GF-D8 (cell line): ENCODE results near the gene XYLT1.

Experiments used
- DNase-seq: peaks from one replicate; lab custom pipeline; 2025; lab: John Stamatoyannopoulos, UW

Gene XYLT1

DNA sequence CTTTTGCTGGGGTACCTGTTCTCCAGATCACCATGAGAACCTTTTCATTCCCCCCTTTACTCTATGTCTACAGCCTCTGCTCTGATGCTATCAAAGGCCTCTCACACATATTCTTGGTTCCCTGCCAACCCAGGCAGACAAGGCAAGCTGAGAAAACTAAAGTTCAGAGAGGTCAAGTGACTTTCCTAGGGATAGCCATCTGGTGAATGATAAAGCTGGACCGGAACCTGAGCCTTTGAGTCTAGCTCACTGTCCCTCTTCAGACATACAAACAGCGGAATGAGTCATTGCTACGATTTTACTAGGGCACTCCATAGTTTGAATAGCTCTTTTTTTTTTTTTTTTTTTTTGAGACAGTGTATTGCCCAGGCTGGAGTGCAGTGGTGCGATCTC, 73.3 kb downstream of the XYLT1 start:
- DNase-seq: no peak

DNA sequence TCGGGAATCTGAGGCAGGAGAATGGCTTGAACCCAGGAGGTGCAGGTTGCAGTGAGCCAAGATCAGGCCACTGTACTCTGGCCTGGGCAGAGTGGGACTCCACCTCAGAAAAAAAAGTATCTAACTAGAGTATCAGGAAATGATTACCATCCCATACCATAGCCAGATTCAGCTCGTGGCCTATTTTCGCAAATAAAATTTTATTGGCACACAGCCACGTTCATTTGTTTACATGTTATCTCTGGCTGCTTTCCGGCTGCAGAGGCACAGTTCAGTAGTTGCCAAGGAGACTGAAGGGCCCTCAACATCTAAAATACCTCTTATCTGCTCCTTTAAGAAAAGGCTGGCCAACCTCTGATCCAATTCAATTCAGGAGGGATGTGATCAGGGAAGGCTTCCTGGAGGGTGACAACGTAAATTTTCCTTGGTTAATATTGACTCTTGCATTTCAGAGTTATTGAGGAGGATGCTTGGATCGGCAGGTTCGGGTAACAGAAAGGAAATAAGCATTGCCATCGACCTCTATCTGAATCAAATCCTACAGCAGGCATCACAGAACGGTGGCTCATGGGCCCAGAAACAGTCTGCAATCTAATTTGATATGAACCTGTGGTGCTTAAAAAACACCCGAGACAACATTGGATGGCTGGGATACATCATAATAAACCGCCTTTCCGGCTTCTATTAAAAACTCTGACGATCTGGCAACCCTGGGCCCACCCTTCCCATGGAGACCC, 73.8 kb downstream of the XYLT1 start:
- DNase-seq: no peak

DNA sequence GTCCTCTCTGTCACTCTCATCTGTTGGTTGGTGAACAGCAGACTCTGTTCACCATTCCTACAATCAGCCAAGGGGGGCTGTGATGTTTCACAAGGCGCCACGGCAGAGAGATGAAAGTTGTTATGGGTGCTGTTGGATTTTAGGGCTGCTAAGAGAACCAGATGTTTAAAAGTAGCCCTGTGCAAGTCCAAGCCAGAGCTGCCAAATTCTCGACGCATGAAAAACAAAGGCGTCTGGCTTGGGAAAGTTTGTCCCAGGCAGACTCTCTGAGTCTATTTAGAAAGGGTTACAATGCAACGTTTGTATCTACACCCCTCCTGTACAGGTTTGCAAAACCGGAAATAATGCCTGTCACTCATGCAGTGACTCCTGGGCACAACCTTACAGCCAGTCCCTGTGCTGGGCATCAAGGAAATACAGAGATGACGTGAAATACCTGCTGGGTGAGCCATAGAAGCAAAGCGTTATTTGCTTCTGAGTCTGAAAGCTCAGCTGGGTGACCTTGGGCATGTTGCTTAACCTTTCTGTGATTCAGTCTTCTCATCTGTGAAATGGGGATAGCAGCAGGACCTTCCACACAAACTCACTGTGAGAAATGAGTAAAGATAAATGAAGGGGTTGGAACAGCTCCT, 74.8 kb downstream of the XYLT1 start:
- no peak for DNase-seq

DNA sequence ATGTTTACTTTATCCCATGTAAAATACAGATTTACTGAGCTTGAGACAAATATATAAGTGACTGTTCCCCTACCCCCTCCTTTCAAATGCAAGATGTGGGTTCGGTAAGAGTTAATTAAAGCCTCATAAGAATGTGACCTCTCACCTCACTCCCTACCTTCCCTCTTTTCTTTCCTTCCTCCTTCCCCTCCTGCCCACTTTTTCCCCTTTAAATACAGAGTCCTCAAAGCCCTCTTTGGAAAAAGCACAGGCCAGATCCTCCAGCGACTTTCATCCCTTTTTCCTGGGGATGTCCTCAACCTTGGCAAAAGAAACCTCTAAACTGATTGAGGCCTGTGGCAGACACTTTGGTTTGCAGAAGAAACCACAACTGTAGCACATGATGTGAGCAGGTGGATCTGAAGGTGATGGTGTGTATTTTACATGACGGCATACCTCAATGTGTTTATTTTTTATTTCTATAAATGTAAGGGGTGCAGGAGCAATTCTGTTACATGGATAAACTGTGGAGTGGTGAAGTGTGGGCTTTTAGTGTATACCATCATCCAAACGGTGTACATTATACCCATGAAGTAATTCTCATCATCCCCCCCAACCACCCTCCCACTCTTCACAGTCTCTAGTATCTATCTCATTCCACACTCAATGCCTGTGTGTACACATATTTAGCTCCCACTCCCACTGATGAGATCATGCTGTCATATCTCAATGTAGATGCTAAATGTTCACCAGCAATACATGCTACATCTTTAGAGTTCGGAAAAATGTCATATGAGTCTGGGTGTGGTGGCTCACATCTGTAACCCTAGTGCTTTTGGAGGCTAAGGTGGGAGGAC, 77.7 kb downstream of the XYLT1 start:
- DNase-seq: no peak

DNA sequence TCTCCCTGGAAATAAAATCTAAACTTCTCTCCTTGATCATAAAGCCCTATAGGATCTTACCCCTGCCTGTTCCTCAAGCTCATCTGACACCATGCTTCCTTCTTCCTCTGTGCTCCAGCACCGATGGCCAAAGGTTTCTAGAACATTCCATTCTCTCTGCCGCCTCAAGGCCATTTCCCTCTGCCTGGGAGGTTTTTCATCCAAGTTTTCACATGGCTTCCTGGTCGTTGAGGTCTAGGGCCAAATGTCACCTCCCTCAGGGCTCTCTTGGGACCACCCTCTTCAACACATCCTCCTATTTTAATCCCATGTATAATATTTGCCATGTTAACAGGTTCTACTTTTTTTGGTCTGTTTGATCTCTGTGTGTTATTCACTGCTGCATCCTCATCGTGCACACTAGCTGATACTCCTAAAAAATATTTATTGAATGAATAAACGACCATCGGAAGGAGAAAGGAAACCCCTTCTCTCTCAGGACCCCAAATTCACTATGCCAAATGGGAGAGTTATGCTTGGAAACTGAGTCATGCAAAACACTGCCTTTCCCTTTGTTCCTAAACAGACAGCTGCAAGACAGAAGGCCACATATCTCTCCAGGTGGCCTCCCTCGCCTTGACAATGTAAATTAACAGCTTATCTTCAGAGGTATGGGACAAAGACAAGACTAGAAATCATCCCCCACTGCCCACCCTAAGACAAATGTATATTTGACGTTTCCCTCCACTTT, 78.5 kb downstream of the XYLT1 start:
- DNase-seq: no peak

DNA sequence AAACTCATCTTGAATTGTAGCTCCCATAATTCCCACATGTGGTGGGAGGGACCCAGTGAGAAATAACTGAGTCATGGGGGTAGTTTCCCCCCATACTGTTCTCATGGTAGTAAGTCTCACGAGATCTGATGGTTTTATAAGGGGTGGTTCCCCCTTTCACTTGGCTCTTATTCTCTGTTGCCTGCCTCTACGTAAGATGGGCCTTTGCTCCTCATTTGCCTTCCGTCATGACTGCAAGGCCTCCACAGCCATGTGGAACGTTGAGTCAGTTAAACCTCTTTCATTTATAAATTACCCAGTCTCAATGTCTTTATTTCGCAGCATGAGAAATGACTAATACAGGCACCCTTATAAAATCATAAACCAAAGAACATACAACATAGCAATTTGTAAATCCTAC, 79.0 kb downstream of the XYLT1 start:
- no peak for DNase-seq

DNA sequence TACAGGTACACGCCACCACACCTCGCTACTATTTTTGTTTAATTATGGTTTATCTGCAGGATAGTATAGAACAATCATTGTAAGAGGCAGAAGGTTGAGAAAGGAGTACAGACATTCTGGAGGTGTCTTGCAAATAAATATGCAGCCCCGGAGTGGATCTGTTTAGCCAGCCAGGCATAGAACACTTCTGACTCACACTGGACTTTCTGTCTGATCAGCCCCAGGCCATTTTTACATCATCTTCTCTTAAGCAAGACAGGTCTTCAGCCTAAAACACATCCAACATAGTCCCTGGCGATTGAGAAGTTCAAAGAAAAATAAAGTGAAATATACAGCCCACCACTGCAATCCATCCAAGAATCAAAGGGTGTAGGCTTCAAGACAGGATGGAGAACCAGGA, 81.4 kb downstream of the XYLT1 start:
- DNase-seq: no peak

- no peak for DNase-seq
Measured at GRCh38 chr16:17387256-17387655, 83.5 kb downstream of the XYLT1 start.

DNA sequence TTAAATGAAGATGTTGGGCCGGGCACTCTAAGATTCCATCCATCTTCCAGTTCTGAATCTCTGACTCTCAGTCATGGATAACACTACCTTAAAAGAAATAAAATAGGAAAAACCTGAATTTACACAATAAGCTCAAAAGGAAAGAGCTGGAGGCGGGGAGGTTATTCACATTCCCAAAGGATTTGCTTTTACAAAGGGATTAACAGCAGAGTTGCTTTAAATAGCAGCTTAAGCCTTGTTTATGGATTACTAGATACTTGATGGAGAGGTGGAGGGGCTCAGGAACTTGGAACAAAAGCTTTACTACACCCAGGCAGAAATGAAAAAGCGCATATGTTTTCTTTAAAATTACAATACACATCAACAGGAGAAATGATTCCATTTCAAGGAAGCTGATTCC, 84.5 kb downstream of the XYLT1 start:
- no peak for DNase-seq

DNA sequence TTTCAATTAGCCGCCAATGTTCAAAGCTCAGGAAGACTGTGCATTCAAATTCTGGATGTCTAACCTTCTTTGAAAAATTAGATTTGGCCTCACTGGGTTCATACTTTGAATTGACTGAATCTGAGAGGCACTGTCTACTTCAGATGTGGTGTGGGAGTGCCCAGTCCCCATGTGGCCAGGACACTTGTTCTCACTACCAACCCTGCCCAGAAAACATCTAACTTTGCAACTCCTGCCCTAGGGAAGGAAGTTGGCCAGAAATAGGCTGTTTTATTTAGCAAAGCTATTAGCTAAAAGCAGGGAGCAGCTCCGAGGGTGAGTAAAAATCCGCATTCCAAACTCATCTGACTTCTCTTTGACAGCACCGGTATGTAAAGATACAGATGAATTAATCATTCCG, 86.3 kb downstream of the XYLT1 start:
- no peak for DNase-seq

DNA sequence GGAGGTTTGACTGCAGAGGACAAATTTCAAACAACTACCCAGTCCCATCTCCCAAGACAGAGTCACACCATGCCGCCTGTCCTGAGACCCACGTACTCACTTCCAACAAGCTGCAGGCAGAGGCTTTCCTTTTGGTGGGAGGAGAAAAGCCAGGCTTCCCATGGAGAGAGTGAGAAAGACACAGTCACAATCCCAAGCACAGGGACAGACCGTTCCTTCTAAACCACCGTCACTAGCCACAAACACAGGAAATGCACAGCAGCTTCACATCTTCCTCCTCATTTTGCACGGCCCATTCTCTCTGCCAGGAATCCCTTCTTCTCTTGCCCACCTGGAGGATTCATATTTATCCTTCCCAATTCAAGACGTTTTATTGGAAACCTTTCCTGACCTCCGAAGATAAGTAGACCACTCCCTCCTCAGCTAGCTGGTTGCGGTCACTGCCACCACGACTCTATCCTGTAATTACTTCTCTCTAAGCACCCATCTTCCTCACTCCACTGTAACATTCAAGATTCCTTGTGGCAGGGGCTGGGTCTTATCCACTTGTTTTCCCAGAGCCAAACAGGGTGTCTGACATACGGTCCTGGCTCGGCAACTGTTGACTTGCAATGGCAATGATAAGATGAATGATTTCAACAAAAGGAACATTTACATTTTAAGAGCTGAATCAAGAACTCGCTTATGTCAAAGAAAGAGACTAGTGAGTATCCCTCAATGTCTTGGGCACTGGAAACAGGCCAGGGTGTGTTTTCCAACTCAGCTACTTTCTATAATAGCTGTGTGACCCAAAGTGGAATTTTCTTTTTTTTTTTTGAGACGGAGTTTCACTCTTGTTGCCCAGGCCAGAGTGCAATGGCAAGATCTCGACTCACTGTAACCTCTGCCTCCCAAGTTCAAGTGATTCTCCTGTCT, 87.6 kb downstream of the XYLT1 start:
- no peak for DNase-seq

DNA sequence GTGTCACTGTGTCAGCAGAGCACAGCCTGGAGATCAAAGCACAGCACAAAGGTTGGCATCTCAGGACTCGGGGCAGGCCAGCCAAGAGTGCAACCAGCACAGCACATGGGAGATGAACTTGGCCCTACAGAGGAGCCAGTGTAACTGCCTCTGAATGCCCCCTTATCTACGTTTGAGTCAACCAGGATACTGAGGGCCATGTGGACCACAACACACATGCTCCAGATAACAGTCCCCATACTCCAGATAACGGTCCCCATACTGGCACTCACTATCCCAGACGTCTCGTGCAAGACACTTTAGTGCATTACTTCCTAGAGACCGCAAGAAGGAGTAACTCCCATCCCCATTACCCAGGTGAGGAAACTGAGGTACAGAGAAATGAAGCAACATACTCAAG, 88.2 kb downstream of the XYLT1 start:
- no peak for DNase-seq

DNA sequence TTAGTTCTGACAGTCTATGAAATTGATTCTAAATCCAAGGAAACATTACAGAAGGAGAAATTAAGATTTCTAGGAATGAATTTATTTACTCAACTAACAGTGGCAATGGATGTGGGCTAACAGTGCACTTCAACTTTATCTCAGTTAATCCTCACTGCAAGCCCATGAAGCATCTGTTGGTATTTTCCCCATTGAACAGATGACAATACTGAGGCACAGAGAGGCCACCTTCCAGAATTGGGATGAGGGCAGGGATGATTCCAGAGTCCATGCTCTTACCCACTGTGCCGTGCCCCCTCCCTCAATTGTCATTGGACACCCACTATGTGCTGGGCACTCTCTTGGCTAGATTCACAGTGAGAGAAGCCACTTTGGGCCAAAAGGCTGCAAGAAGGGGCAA, 89.0 kb downstream of the XYLT1 start:
- DNase-seq: no peak

DNA sequence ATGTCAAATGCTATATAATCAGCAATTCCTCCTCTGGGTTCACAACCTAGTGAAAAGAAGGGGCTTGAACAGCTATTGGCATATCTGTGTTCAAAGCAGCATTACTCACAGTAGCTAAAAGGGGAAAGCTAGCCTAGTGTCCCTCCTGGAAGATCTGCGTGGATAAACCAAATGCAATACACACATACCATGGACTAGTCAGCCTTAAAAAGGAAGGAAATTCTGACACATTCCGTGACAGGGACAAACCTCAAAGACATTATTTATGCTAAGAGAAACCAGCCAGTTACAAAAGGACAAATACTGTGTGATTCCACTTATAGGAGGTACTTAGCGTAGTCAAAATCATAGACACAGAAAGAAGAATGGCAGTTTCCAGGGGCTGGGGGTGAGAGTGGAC, 90.1 kb downstream of the XYLT1 start:
- peak; percentile 54 for DNase-seq

GRCh38 chr16:17379121-17379571, 91.6 kb downstream of the XYLT1 start:
- no peak for DNase-seq

- DNase-seq: peak; percentile 16
Measured at GRCh38 chr16:17377360-17378324, 93.1 kb downstream of the XYLT1 start.

- DNase-seq: no peak
Measured at GRCh38 chr16:17375461-17376304, 95.1 kb downstream of the XYLT1 start.

DNA sequence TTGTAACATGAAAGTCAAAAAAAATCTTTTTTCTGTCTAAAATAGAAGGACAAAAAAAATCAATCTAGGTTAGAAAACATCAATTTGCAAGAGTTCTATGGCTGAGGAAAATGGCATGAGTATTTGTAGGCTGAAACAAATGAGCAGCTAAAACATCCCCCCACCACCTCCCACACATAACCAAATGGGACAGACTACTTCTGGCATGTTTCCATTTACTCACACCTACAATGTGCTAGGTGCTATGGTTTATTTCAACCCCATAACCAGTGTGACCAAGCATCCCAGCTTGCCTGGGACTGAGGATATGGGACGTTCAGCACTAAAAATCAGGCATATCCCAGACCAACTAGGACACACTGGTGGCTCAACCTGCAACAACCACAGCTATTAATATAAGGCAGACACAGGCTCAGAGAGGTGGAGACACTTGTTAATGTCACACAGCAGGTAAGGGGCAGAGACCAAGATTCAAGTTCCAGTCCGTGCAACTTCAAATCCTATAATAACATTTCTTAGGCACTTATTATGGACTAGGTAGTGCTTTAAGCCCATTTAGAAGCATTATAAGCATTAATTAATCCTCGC, 96.0 kb downstream of the XYLT1 start:
- DNase-seq: no peak

- no peak for DNase-seq
Measured at GRCh38 chr16:17373533-17373932, 97.2 kb downstream of the XYLT1 start.
